Thoracic aorta (tissue), 2 donors: ENCODE data around the gene STX1A. TPM values are rescaled to one million over a fixed set of nuclear protein-coding genes. Genes with fewer than 3 reads are reported as not detected.

ENCODE experiments used
- ATAC-seq: fragments of 150-250 bp; one replicate; pipeline ENCODE4 v1.8.0; 2017; ENCODE audit warnings: low read depth; ENCODE audit not compliant: insufficient number of reproducible peaks, low FRiP score
- DNase-seq: peaks from one replicate; pipeline ENCODE4 v3.0.0-alpha.2; 2020; ENCODE audit warnings: low spot score
- H3K27ac ChIP-seq, 2 donors: fragments of 200-600 bp; sonication (generic); 1 replicate in 1 of 2; 2 replicates in 1 of 2; pipeline ENCODE4 v1.5.1; 2016; ENCODE audit warnings: mild to moderate bottlenecking in 2 of 2, moderate library complexity in 2 of 2
- H3K27me3 ChIP-seq: fragments of 200-600 bp; sonication (generic); replicated peaks from 2 replicates; pipeline ENCODE4 v1.6.0; 2016; ENCODE audit warnings: mild to moderate bottlenecking; ENCODE audit not compliant: insufficient read depth
- H3K36me3 ChIP-seq: fragments of 200-600 bp; sonication (generic); one replicate; pipeline ENCODE4 v1.5.1; 2016
- H3K4me1 ChIP-seq, 2 donors: fragments of 200-600 bp; sonication (generic); 1 replicate in 1 of 2; 2 replicates in 1 of 2; pipeline versions ENCODE4 v1.5.1 to v1.6.0; 2016; ENCODE audit warnings: low read depth in 2 of 2, mild to moderate bottlenecking in 1 of 2; ENCODE audit not compliant: control insufficient read depth in 1 of 2
- H3K4me3 ChIP-seq: fragments of 200-600 bp; sonication (generic); 2 replicates; pipeline ENCODE4 v1.5.1; 2016; ENCODE audit warnings: mild to moderate bottlenecking
- H3K9me3 ChIP-seq: fragments of 200-600 bp; sonication (generic); 2 replicates; pipeline ENCODE4 v1.5.1; 2016
- CTCF ChIP-seq: fragments of 200-600 bp; sonication (generic); IDR thresholded peaks from one replicate; pipeline ENCODE4 v1.5.1; 2019; ENCODE audit warnings: antibody characterized with exemption
- total RNA-seq, 2 donors: library from RNA; depleted of rRNA; stranded (reverse); fragments of >200 nt; gene quantifications; one replicate each; pipeline versions ENCODE4 v1.1.0 to v1.2.3, GENCODE V29; 2016

The STX1A gene
- total RNA-seq, 2 donors from 2014 or later: 10.3 to 16.8 TPM

DNA sequence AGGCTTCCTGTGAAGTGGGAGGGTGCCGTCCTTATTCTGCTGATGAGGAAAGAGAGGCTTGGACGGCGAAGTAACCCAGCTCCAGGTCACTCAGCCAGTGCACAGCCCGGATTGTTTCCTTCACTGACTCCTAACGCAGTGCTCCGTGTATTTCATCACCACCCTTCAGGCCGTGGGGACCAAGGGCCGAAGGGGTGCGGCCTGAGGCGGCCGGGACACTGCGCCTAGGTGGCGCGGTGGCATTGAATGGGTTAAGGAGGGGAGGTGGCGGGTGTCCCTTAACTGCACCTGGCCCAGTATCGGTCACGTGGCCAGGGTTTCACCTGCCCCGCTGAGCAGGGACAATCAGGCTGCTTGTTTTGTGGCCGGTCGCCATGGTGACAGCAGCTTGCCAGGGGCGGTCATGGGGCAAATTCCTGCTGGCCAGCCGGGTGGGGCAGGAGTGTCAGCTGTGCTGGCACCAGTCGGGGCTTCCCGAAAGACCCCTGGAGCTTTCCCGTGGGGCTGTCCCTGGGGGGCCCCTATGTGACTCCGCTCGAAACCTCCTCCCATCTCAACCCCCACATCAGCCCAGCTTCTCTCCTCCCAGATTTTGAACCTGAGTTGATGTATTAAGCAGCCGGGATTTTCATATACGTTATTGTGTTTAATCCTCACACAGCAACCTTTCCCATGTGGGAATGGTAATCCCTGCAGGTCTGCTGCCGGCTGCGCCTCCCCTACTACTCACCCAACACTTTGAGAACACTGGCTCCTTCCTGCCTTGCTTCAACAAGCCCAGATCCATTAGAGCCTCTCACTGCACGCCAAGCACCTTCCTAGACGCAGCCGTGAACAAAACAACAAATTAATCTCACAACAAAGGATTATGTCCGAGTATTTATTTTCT is 23.5 kb upstream of the STX1A start:
- TF ChIP-seq CTCF: no peak
- Histone ChIP-seq H3K4me1 (peaks cover 0 to 15% of the 10 kb centered on the region in 2 donors), H3K27ac (no peak overlapping the region), H3K4me3 (no peak overlapping the region), H3K36me3 (no peaks in the 10 kb centered on the region), H3K27me3 (no peaks in the 10 kb centered on the region), H3K9me3 (no peaks in the 10 kb centered on the region)
- ATAC-seq (no peak), DNase-seq (no peak)

- no peak overlapping the region for H3K27ac ChIP-seq
- H3K36me3 ChIP-seq: no peaks in the 10 kb centered on the region
- peaks cover 5 to 22% of the 10 kb centered on the region in 2 donors for H3K4me1 ChIP-seq
- no peaks in the 10 kb centered on the region for H3K9me3 ChIP-seq
- ATAC-seq (no peak), DNase-seq (no peak)
- no peaks in the 10 kb centered on the region for H3K27me3 ChIP-seq
- H3K4me3 ChIP-seq: no peak overlapping the region
- TF ChIP-seq CTCF: no peak
These were observed 22.9 kb upstream of the STX1A start for GRCh38 chr7:73742338-73742752.

GRCh38 chr7:73741600-73741999 is 22.1 kb upstream of the STX1A start:
- no peak for ATAC-seq

GRCh38 chr7:73740771-73741170 is 21.3 kb upstream of the STX1A start:
- Histone ChIP-seq H3K27ac (no peak overlapping the region), H3K9me3 (no peaks in the 10 kb centered on the region)

More at GRCh38 chr7:73741600-73741999, 22.1 kb upstream of the STX1A start:
- Histone ChIP-seq H3K27ac (no peak overlapping the region), H3K4me1 (peaks cover 5 to 20% of the 10 kb centered on the region in 2 donors), H3K9me3 (no peaks in the 10 kb centered on the region), H3K36me3 (no peaks in the 10 kb centered on the region), H3K4me3 (no peak overlapping the region), H3K27me3 (no peaks in the 10 kb centered on the region)
- no peak for TF ChIP-seq CTCF
- no peak for DNase-seq

More at GRCh38 chr7:73740771-73741170, 21.3 kb upstream of the STX1A start:
- DNase-seq: no peak
- Histone ChIP-seq H3K36me3 (peaks cover 4% of the 10 kb centered on the region), H3K27me3 (no peaks in the 10 kb centered on the region), H3K4me3 (no peak overlapping the region), H3K4me1 (peaks cover 5 to 16% of the 10 kb centered on the region in 2 donors)
- TF ChIP-seq CTCF: no peak
- ATAC-seq: no peak
